ENCODE results near the gene PAQR5.
"Not testable (repeated sequence)": the region's sequence is repeated elsewhere in the genome, so short reads cannot be mapped to it uniquely, and the experiment has no call there.

PAQR5 gene

DNA sequence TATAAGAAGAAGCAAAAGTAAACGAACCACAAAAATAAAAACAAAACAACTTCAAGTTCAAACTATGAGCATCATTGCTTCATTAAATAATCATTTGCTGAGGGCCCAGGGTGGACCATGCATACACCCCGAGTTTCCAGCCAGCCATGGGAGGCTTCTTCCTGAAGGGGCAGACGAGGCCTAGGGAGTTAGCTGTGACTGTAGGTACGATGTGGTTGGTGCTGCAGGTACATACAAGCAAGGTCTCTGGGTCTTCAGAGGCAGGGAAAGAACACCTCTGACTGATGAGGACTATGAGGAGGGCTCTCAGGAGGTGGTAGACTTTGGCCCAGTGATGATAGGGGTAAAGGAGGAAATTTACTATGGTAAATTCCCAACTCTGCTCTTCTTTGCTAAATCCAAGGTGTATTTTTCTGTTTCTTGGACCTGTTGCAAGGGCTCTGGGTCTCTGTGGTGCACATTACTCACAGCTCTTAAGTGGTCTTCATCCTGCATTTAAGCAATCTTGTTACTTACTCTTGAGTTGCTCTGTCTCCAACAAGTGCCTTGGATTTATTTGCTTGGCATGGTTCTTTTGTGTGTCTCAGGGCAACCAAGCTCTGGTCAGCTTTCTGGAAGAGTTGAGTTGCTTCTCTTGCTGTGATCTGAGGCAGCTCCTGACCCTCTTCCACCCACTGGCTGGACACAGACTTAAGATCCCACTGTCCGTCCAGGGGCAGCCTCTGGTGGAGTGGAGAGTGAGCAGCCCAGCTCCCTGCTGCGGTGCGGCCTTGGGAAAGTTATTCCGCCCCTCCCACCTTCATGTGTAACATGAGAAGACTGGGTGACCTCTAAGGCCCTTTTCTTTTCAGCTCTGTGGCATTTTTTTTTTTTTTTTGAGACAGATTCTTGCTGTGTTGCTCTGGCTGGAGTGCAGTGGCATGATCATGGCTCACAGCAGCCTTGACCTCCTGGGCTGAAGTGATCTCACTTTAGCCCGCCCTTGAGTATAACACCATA lies 59.4 kb downstream of the PAQR5 start:
- no peak for DNase-seq (ENCODE audit: low spot score)

GRCh38 chr15:69358850-69359249 lies 60.1 kb downstream of the PAQR5 start:
- no peak for DNase-seq (ENCODE audit: low spot score)

- DNase-seq (ENCODE audit: low spot score), result no peak
Measured at GRCh38 chr15:69359722-69360121, 61.0 kb downstream of the PAQR5 start.

- no peak for DNase-seq (ENCODE audit: low spot score)
Measured at GRCh38 chr15:69360642-69361041, 61.9 kb downstream of the PAQR5 start.

GRCh38 chr15:69367236-69367635 lies 68.5 kb downstream of the PAQR5 start:
- DNase-seq (ENCODE audit: low spot score), result no peak

GRCh38 chr15:69369631-69370030 lies 70.9 kb downstream of the PAQR5 start:
- no peak for DNase-seq (ENCODE audit: low spot score)

GRCh38 chr15:69373406-69373805 lies 74.7 kb downstream of the PAQR5 start:
- DNase-seq (ENCODE audit: low spot score), result no peak

- no peak for DNase-seq (ENCODE audit: low spot score)
Measured at GRCh38 chr15:69375151-69375790, 76.6 kb downstream of the PAQR5 start.

- DNase-seq (ENCODE audit: low spot score), result no peak
Measured at GRCh38 chr15:69377216-69377970, 78.7 kb downstream of the PAQR5 start.

DNA sequence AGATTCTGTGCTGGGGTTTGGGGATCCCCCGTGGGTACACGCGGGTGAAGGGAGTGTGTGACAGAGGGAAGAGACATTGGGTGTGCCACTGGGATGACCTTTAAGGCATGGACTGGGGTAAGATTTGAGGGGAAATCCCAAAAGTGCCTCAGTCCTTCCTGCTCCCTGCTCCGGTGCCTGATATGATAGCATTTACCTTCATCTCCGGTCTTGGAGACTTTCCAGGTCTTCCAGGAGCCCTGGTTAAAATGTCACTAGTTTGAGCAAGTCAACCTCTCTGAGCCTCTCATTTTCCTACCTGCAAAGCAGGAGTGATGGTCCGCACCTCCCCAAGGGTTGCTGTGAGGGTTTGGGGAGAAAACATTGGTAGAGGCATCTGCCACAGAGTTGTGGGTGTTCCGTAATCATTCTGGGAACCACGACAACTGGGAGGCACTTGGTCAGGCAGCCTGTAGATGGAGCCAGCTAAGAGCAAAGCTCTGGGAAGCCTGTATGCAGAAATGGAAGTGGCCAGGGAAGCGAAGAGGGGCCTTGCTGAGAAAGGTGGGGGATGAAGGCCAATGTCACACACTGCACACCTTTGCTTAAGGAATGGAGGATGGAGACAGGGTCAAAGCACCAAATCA lies 81.5 kb downstream of the PAQR5 start:
- DNase-seq (ENCODE audit: low spot score), result no peak

GRCh38 chr15:69380726-69381105 lies 82.0 kb downstream of the PAQR5 start:
- DNase-seq (ENCODE audit: low spot score), result no peak

DNA sequence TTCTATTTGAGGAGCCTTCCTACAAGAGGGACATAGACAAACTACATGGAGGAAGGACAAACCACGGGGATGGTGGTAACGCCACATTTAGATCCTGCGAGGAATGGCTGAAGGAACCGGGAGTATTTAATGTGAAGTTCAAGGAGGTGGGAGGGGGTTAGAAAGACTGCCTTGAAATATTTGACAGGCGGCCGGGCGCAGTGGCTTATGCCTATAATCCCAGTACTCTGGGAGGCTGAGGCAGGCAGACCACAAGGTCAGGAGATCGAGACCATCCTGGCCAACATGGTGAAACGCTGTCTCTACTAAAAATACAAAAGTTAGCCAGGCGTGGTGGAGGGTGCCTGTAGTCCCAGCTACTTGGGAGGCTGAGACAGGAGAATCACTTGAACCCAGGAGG lies 83.5 kb downstream of the PAQR5 start:
- DNase-seq (ENCODE audit: low spot score), result not testable (repeated sequence)

GRCh38 chr15:69384066-69384465 lies 85.4 kb downstream of the PAQR5 start:
- not testable (repeated sequence) for DNase-seq (ENCODE audit: low spot score)

GRCh38 chr15:69384626-69385598 lies 86.2 kb downstream of the PAQR5 start:
- DNase-seq (ENCODE audit: low spot score), result no peak

DNA sequence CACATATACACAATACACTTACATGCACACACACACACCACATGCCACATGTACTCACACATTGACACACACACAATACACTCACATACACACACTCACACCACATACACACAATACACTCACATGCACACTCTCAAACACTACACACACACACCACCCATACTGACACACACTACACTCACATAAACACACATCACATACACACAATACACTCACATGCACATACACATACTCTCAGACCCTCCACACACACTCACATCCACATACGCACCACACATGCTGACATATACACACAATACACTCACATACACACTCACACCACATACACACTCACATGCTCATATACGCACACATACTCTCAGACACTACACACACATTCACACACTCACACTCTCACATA lies 87.1 kb downstream of the PAQR5 start:
- no peak for DNase-seq (ENCODE audit: low spot score)

DNA sequence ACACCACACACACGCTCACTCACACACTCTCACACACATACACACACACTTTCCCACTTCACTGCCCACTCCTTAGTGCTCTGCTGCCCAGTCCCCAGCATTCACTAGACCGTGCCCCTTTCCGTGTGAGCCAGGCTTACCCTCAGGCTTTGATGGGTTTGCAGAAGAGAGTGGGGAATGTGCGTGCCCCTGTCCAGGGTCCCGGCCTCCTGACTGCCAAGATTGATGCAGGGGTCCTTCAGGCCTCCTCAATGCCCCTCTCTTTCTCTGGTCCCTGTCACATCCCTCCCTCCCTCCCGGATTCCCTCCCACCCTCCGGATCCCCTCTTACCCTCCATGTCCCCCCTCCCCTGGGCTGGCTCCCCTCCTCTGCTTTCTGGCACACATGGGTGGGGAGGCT lies 87.6 kb downstream of the PAQR5 start:
- DNase-seq (ENCODE audit: low spot score), result no peak

DNA sequence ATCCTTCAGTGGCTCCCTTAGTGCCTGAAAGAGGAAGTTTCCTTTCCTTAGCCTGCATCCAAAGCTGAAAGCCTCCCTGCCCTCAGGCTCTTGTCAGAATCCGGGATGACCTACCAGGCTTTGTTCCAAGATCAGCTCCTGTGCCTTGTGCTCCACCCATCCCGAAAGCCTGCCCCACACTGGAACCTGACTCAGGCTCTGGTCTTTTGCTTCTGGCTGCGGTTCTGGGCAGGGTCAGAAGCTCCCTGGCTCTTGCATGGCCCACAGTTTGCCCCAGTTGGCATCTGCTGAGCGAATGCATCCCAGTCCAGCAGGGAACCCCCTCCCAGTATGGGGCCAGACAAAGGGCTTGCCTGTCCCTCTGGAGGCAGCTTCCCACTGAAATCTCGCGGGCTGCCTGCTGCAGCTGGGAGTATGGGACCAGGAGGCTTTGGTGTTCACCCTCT lies 89.6 kb downstream of the PAQR5 start:
- no peak for DNase-seq (ENCODE audit: low spot score)

GRCh38 chr15:69389426-69389825 lies 90.7 kb downstream of the PAQR5 start:
- no peak for DNase-seq (ENCODE audit: low spot score)

DNA sequence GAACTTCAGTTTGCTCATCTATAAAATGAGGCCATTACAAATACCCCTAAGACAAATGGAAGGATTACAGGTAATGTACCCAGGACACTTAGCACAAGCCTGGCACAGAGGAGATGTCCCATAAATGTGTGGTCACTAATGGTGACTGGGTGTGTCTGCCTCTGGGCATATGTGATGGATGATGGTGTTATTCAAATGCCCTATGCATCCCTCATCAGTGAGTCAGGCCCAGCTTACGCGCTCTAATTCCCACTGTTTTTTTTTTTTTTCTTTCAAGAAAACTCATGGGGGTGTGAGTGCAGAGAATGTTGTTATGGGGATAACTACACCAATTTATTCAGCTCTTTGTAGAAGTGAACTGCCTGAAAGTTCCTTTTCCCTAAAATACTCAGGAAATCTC lies 91.9 kb downstream of the PAQR5 start:
- DNase-seq (ENCODE audit: low spot score), result peak; percentile 45

DNA sequence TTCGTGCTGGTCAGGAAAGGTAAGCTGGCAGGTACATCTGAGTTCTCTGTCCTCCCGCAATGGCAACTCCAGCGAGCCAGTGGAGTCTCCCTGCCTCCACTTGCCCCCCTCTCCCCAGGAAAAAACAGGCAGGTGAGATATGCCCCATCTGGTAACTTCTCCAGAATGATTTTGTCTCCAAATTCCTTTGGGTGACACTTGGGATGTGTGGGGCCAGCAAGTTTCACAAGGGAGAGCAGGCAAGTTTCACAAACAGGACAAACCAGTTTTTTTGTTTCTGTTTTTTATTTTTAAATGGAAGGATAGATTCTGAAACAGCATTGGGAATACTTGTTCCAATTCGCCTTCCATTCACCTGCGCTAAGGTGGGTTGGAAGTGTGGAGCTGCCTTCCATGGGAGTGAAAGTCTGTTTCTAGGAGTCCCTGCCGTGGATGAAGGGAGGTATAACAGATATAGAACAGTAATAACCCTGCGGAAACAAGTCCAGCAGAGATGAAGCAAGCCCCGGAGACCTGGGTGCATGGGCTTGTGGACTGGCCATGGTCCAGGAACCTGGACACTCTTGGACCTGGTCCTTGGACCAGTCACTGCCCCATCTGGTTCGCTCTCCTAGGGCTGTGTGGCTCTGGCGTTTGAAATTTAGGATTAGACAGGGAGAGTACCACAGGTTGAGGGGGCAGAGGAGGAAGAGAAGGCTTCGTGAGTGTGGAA lies 92.5 kb downstream of the PAQR5 start:
- DNase-seq (ENCODE audit: low spot score), result no peak

All from RKO (cell line).